Activated naive CD8-positive, alpha-beta T cell treated with anti-CD3 and anti-CD28 coated beads for 36 hours (primary cell): ENCODE measurements around the gene CACNA1I. TPM values are rescaled to one million over a fixed set of nuclear protein-coding genes. Genes with fewer than 3 reads are reported as not detected.

Experiments used
- DNase-seq: peaks from one replicate; pipeline ENCODE4 v3.0.0; 2021
- H3K27ac Mint-ChIP-seq: one replicate; pipeline ENCODE4 v1.8.0; 2022; ENCODE audit warnings: mild to moderate bottlenecking, moderate library complexity, mixed read lengths
- H3K27me3 Mint-ChIP-seq: one replicate; pipeline ENCODE4 v1.8.0; 2022; ENCODE audit warnings: mild to moderate bottlenecking, mixed read lengths
- H3K36me3 Mint-ChIP-seq: one replicate; pipeline ENCODE4 v1.8.0; 2021; ENCODE audit warnings: mild to moderate bottlenecking, mixed read lengths
- H3K4me1 Mint-ChIP-seq: one replicate; pipeline ENCODE4 v1.8.0; 2021; ENCODE audit warnings: mixed read lengths
- H3K4me3 Mint-ChIP-seq: one replicate; pipeline ENCODE4 v1.8.0; 2022; ENCODE audit warnings: mild to moderate bottlenecking, moderate library complexity, mixed read lengths
- H3K9me3 Mint-ChIP-seq: one replicate; pipeline ENCODE4 v1.8.0; 2022; ENCODE audit warnings: mixed read lengths
- total RNA-seq, 2 experiments: library from RNA; stranded (reverse); gene quantifications; one replicate each; pipeline ENCODE4 v1.2.3, GENCODE V29; 2021

The CACNA1I gene
- total RNA-seq, 2 experiments from 2014 or later, result 0.26 to 0.27 TPM

GRCh38 chr22:39571538-39571937 is 985 bp downstream of the CACNA1I start:
- Mint-ChIP-seq H3K27me3 (no peaks in the 10 kb centered on the region), H3K4me1 (peaks cover 10% of the 10 kb centered on the region), H3K9me3 (no peaks in the 10 kb centered on the region), H3K36me3 (no peaks in the 10 kb centered on the region), H3K27ac (no peak overlapping the region), H3K4me3 (no peak overlapping the region)
- no peak for DNase-seq

GRCh38 chr22:39574779-39575551 is 4.4 kb downstream of the CACNA1I start:
- no peak for DNase-seq
- Mint-ChIP-seq H3K4me3 (no peak overlapping the region), H3K4me1 (no peaks in the 10 kb centered on the region), H3K27me3 (peaks cover 3% of the 10 kb centered on the region), H3K36me3 (no peaks in the 10 kb centered on the region), H3K27ac (no peak overlapping the region), H3K9me3 (no peaks in the 10 kb centered on the region)

GRCh38 chr22:39575552-39575825 is 4.9 kb downstream of the CACNA1I start:
- H3K4me1 Mint-ChIP-seq, result no peaks in the 10 kb centered on the region
- peaks cover 3% of the 10 kb centered on the region for H3K27me3 Mint-ChIP-seq
- no peaks in the 10 kb centered on the region for H3K9me3 Mint-ChIP-seq
- H3K4me3 Mint-ChIP-seq, result no peak overlapping the region
- no peak for DNase-seq
- no peaks in the 10 kb centered on the region for H3K36me3 Mint-ChIP-seq
- H3K27ac Mint-ChIP-seq, result no peak overlapping the region

GRCh38 chr22:39576027-39576426 is 5.5 kb downstream of the CACNA1I start:
- DNase-seq, result no peak
- Mint-ChIP-seq H3K9me3 (no peaks in the 10 kb centered on the region), H3K36me3 (no peaks in the 10 kb centered on the region), H3K27me3 (peaks cover 3% of the 10 kb centered on the region), H3K4me1 (no peaks in the 10 kb centered on the region), H3K27ac (no peak overlapping the region), H3K4me3 (no peak overlapping the region)

GRCh38 chr22:39577366-39577765 is 6.8 kb downstream of the CACNA1I start:
- H3K9me3 Mint-ChIP-seq, result no peaks in the 10 kb centered on the region
- DNase-seq, result no peak
- no peak overlapping the region for H3K27ac Mint-ChIP-seq
- H3K27me3 Mint-ChIP-seq, result peaks cover 3% of the 10 kb centered on the region
- no peak overlapping the region for H3K4me3 Mint-ChIP-seq
- H3K4me1 Mint-ChIP-seq, result no peaks in the 10 kb centered on the region
- H3K36me3 Mint-ChIP-seq, result no peaks in the 10 kb centered on the region

- H3K4me1 Mint-ChIP-seq, result no peaks in the 10 kb centered on the region
- peaks cover 3% of the 10 kb centered on the region for H3K27me3 Mint-ChIP-seq
- no peaks in the 10 kb centered on the region for H3K9me3 Mint-ChIP-seq
- H3K4me3 Mint-ChIP-seq, result no peak overlapping the region
- H3K36me3 Mint-ChIP-seq, result no peaks in the 10 kb centered on the region
- H3K27ac Mint-ChIP-seq, result no peak overlapping the region
- no peak for DNase-seq
Measured at GRCh38 chr22:39577900-39578299, 7.3 kb downstream of the CACNA1I start.

GRCh38 chr22:39580006-39580441 is 9.5 kb downstream of the CACNA1I start:
- Mint-ChIP-seq H3K9me3 (no peaks in the 10 kb centered on the region), H3K36me3 (no peaks in the 10 kb centered on the region), H3K27ac (no peak overlapping the region), H3K4me1 (no peaks in the 10 kb centered on the region), H3K27me3 (peaks cover 3% of the 10 kb centered on the region), H3K4me3 (no peak overlapping the region)
- no peak for DNase-seq

- Mint-ChIP-seq H3K27ac (no peak overlapping the region), H3K9me3 (no peaks in the 10 kb centered on the region), H3K27me3 (peaks cover 3% of the 10 kb centered on the region), H3K4me3 (no peak overlapping the region), H3K36me3 (no peaks in the 10 kb centered on the region), H3K4me1 (no peaks in the 10 kb centered on the region)
- no peak for DNase-seq
Measured at GRCh38 chr22:39580795-39581194, 10.2 kb downstream of the CACNA1I start.

- Mint-ChIP-seq H3K36me3 (no peaks in the 10 kb centered on the region), H3K27ac (no peak overlapping the region), H3K9me3 (no peaks in the 10 kb centered on the region), H3K27me3 (peaks cover 3% of the 10 kb centered on the region), H3K4me1 (no peaks in the 10 kb centered on the region), H3K4me3 (no peak overlapping the region)
- DNase-seq, result no peak
Measured at GRCh38 chr22:39581303-39581702, 10.8 kb downstream of the CACNA1I start.

- Mint-ChIP-seq H3K4me3 (no peak overlapping the region), H3K27me3 (peaks cover 3% of the 10 kb centered on the region), H3K4me1 (no peaks in the 10 kb centered on the region), H3K27ac (no peak overlapping the region), H3K36me3 (no peaks in the 10 kb centered on the region), H3K9me3 (no peaks in the 10 kb centered on the region)
- no peak for DNase-seq
Measured at GRCh38 chr22:39583066-39583667, 12.6 kb downstream of the CACNA1I start.

- Mint-ChIP-seq H3K27me3 (no peaks in the 10 kb centered on the region), H3K4me3 (no peak overlapping the region), H3K36me3 (no peaks in the 10 kb centered on the region), H3K9me3 (no peaks in the 10 kb centered on the region), H3K27ac (no peak overlapping the region), H3K4me1 (no peaks in the 10 kb centered on the region)
- DNase-seq, result no peak
Measured at GRCh38 chr22:39589875-39590274, 19.3 kb downstream of the CACNA1I start.

GRCh38 chr22:39592081-39593065 is 21.8 kb downstream of the CACNA1I start:
- no peaks in the 10 kb centered on the region for H3K4me1 Mint-ChIP-seq
- H3K36me3 Mint-ChIP-seq, result no peaks in the 10 kb centered on the region
- H3K4me3 Mint-ChIP-seq, result no peak overlapping the region
- H3K9me3 Mint-ChIP-seq, result no peaks in the 10 kb centered on the region
- DNase-seq, result no peak
- H3K27ac Mint-ChIP-seq, result no peak overlapping the region
- peaks cover 5% of the 10 kb centered on the region for H3K27me3 Mint-ChIP-seq

GRCh38 chr22:39593066-39593930 is 22.7 kb downstream of the CACNA1I start:
- H3K4me1 Mint-ChIP-seq, result peaks cover 1% of the 10 kb centered on the region
- H3K27me3 Mint-ChIP-seq, result peaks cover 14% of the 10 kb centered on the region
- no peak overlapping the region for H3K27ac Mint-ChIP-seq
- H3K9me3 Mint-ChIP-seq, result no peaks in the 10 kb centered on the region
- no peak overlapping the region for H3K4me3 Mint-ChIP-seq
- H3K36me3 Mint-ChIP-seq, result no peaks in the 10 kb centered on the region
- no peak for DNase-seq

- Mint-ChIP-seq H3K27me3 (peaks cover 18% of the 10 kb centered on the region), H3K4me1 (peaks cover 4% of the 10 kb centered on the region), H3K9me3 (no peaks in the 10 kb centered on the region), H3K36me3 (no peaks in the 10 kb centered on the region), H3K4me3 (no peak overlapping the region), H3K27ac (no peak overlapping the region)
- DNase-seq, result no peak
Measured at GRCh38 chr22:39593931-39594285, 23.4 kb downstream of the CACNA1I start.
